Hepatocyte (in vitro differentiated cells): ENCODE results near the gene PGGHG. TPM values are rescaled to one million over a fixed set of nuclear protein-coding genes. Genes with fewer than 3 reads are reported as not detected.
"Not testable (repeated sequence)": the region's sequence is repeated elsewhere in the genome, so short reads cannot be mapped to it uniquely, and the experiment has no call there.

Experiments used
- DNase-seq: peaks from one replicate; pipeline ENCODE4 v3.0.0-alpha.2; 2016; ENCODE audit warnings: low spot score
- H2AFZ ChIP-seq: fragments of 200-600 bp; sonication (generic); 2 replicates; pipeline ENCODE4 v1.6.0; 2016; ENCODE audit warnings: antibody characterized with exemption, mild to moderate bottlenecking
- H3K27ac ChIP-seq: fragments of 200-600 bp; sonication (generic); 2 replicates; pipeline ENCODE4 v1.5.1; 2016; ENCODE audit warnings: mild to moderate bottlenecking
- H3K27me3 ChIP-seq: fragments of 200-600 bp; sonication (generic); 2 replicates; pipeline ENCODE4 v1.6.1; 2016
- H3K36me3 ChIP-seq: fragments of 200-600 bp; sonication (generic); replicated peaks from 2 replicates; pipeline ENCODE4 v1.5.1; 2016; ENCODE audit warnings: low read depth; ENCODE audit not compliant: insufficient read depth
- H3K4me1 ChIP-seq: fragments of 200-600 bp; sonication (generic); 2 replicates; pipeline ENCODE4 v1.5.1; 2016; ENCODE audit warnings: mild to moderate bottlenecking, moderate library complexity; ENCODE audit not compliant: insufficient read depth
- H3K4me2 ChIP-seq: fragments of 200-600 bp; sonication (generic); 2 replicates; pipeline ENCODE4 v1.6.0; 2016
- H3K4me3 ChIP-seq: fragments of 200-600 bp; sonication (generic); 2 replicates; pipeline ENCODE4 v1.5.1; 2016; ENCODE audit warnings: mild to moderate bottlenecking
- H3K79me2 ChIP-seq: fragments of 200-600 bp; sonication (generic); 2 replicates; pipeline ENCODE4 v1.6.0; 2017; ENCODE audit warnings: mild to moderate bottlenecking
- H3K9me2 ChIP-seq: fragments of 200-600 bp; sonication (generic); replicated peaks from 2 replicates; pipeline ENCODE4 v1.6.0; 2017; ENCODE audit warnings: mild to moderate bottlenecking; ENCODE audit not compliant: insufficient read depth
- H3K9me3 ChIP-seq: fragments of 200-600 bp; sonication (generic); 2 replicates; pipeline ENCODE4 v1.5.1; 2016; ENCODE audit warnings: low read depth, mild to moderate bottlenecking
- H4K20me1 ChIP-seq: fragments of 200-600 bp; sonication (generic); 2 replicates; pipeline ENCODE4 v1.6.0; 2016; ENCODE audit warnings: mild to moderate bottlenecking; ENCODE audit not compliant: insufficient read depth, poor library complexity, severe bottlenecking
- EZH2 ChIP-seq: fragments of 200-600 bp; sonication (generic); IDR thresholded peaks from 2 replicates; pipeline ENCODE4 v1.6.1; 2016; ENCODE audit warnings: antibody characterized with exemption, mild to moderate bottlenecking, borderline replicate concordance
- EZH2phosphoT487 ChIP-seq: fragments of 200-600 bp; sonication (generic); IDR thresholded peaks from one replicate; pipeline ENCODE4 v1.6.1; 2018; ENCODE audit warnings: antibody characterized with exemption, mild to moderate bottlenecking, low read depth, moderate library complexity; ENCODE audit not compliant: unreplicated experiment, severe bottlenecking
- WGBS: methylation state at CpG from one replicate; pipeline ENCODE4 v1.1.6; 2016; ENCODE audit warnings: low lambda C conversion rate; ENCODE audit errors: missing lambda C conversion rate; 5-methylcytosine and 5-hydroxymethylcytosine counted together
- polyA plus RNA-seq: library from polyadenylated mRNA; unstranded; fragments of >200 nt; fragmentation: Nextera tagmentation; extraction: Ambion mirVana; gene quantifications from 2 replicates; pipeline ENCODE4 v1.2.1, GENCODE V29; 2016
- total RNA-seq: library from RNA; depleted of rRNA; stranded (reverse); fragments of >200 nt; gene quantifications from 2 replicates; pipeline ENCODE4 v1.2.3, GENCODE V29; 2014
- TF ChIP-seq, protein P1 (sequence below): fragments of 200-600 bp; sonication (generic); IDR thresholded peaks from 2 replicates; pipeline ENCODE4 v1.5.1; 2016; ENCODE audit warnings: antibody characterized with exemption, mild to moderate bottlenecking; ENCODE audit not compliant: poor library complexity

The PGGHG gene
- total and polyA plus RNA-seq, 2 experiments from 2014 or later: 19.2 to 27.9 TPM

- H3K27me3 ChIP-seq: peaks cover 9% of the 10 kb centered on the region
- H3K9me3 ChIP-seq: no peaks in the 10 kb centered on the region
- peak overlapping the region; percentile 89 for H3K27ac ChIP-seq
- no peaks in the 10 kb centered on the region for H3K36me3 ChIP-seq
- peak overlapping the region; percentile 84 for H3K4me2 ChIP-seq
- no peaks in the 10 kb centered on the region for H3K9me2 ChIP-seq
- peaks cover 53% of the 10 kb centered on the region for H3K4me1 ChIP-seq
- WGBS: 62% methylated on average over 12 of the region's 14 CpGs
- H3K4me3 ChIP-seq: no peak overlapping the region
- H3K79me2 ChIP-seq: peaks cover 32% of the 10 kb centered on the region
- TF ChIP-seq EZH2 (no peak), EZH2phosphoT487 (no peak)
- TF ChIP-seq, protein P1, sequence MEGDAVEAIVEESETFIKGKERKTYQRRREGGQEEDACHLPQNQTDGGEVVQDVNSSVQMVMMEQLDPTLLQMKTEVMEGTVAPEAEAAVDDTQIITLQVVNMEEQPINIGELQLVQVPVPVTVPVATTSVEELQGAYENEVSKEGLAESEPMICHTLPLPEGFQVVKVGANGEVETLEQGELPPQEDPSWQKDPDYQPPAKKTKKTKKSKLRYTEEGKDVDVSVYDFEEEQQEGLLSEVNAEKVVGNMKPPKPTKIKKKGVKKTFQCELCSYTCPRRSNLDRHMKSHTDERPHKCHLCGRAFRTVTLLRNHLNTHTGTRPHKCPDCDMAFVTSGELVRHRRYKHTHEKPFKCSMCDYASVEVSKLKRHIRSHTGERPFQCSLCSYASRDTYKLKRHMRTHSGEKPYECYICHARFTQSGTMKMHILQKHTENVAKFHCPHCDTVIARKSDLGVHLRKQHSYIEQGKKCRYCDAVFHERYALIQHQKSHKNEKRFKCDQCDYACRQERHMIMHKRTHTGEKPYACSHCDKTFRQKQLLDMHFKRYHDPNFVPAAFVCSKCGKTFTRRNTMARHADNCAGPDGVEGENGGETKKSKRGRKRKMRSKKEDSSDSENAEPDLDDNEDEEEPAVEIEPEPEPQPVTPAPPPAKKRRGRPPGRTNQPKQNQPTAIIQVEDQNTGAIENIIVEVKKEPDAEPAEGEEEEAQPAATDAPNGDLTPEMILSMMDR: no peak
- no peak overlapping the region for H2AFZ ChIP-seq
- no peak for DNase-seq
- H4K20me1 ChIP-seq: no peaks in the 10 kb centered on the region
Observed at GRCh38 chr11:312092-312816, 23.3 kb downstream of the PGGHG start.

GRCh38 chr11:313304-313786, 24.4 kb downstream of the PGGHG start:
- no peak for TF ChIP-seq EZH2phosphoT487
- TF ChIP-seq, protein P1: no peak
- no peak for TF ChIP-seq EZH2
- WGBS: 51% methylated on average over 8 of the region's 8 CpGs
- H3K9me2 ChIP-seq: no peaks in the 10 kb centered on the region
- no peak overlapping the region for H2AFZ ChIP-seq
- H4K20me1 ChIP-seq: no peaks in the 10 kb centered on the region
- H3K4me3 ChIP-seq: no peak overlapping the region
- H3K9me3 ChIP-seq: no peaks in the 10 kb centered on the region
- H3K27me3 ChIP-seq: peaks cover 14% of the 10 kb centered on the region
- DNase-seq: no peak
- peak overlapping the region; percentile 84 for H3K4me2 ChIP-seq
- H3K79me2 ChIP-seq: peaks cover 35% of the 10 kb centered on the region
- H3K27ac ChIP-seq: peak overlapping the region; percentile 89
- peaks cover 53% of the 10 kb centered on the region for H3K4me1 ChIP-seq
- H3K36me3 ChIP-seq: no peaks in the 10 kb centered on the region

DNA sequence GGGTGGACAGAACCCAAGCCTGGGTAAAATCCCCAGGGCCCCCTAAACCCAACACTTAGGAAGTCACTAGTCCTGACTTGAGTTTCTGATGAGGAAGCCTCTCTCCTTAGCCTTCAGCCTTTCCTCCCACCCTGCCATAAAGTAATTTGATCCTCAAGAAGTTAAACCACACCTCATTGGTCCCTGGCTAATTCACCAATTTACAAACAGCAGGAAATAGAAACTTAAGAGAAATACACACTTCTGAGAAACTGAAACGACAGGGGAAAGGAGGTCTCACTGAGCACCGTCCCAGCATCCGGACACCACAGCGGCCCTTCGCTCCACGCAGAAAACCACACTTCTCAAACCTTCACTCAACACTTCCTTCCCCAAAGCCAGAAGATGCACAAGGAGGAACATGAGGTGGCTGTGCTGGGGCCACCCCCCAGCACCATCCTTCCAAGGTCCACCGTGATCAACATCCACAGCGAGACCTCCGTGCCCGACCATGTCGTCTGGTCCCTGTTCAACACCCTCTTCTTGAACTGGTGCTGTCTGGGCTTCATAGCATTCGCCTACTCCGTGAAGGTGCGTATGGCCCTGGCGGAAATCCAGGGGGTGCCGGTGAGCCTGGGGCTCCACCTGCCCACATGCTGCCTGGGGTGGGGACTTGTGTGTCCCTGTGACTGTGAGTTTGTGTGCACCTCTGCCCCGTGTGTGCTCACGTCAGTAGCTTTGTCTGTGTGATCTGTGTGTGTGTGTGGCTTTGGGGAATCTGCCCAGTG, 25.0 kb downstream of the PGGHG start, which contains the start of gene IFITM1:
Gene IFITM1 (plus strand): TSS at position 254 of the 767 bp plus-strand sequence. CDS start 131 bp downstream, at position 385.
- Histone ChIP-seq H3K4me3 (peak within 1 kb of the TSS; percentile 47), H3K36me3 (no peaks in the 10 kb centered on the region), H3K27me3 (peaks cover 14% of the 10 kb centered on the region), H2AFZ (no peak within 1 kb of the TSS), H3K4me1 (peaks cover 53% of the 10 kb centered on the region), H4K20me1 (no peaks in the 10 kb centered on the region), H3K9me2 (no peaks in the 10 kb centered on the region), H3K27ac (peak within 1 kb of the TSS; percentile 89), H3K9me3 (no peaks in the 10 kb centered on the region), H3K79me2 (peaks cover 34% of the 10 kb centered on the region), H3K4me2 (peak within 1 kb of the TSS; percentile 84)
- TF ChIP-seq, protein P1: no peak
- no peak for TF ChIP-seq EZH2phosphoT487
- TF ChIP-seq EZH2: no peak
- DNase-seq: peak; percentile 62
- 13% methylated on average over 18 of the region's 18 CpGs for WGBS

- H3K4me3 ChIP-seq, H4K20me1 ChIP-seq, DNase-seq, H2AFZ ChIP-seq, H3K9me2 ChIP-seq, H3K36me3 ChIP-seq, H3K9me3 ChIP-seq: not testable (repeated sequence)
- peaks cover 14% of the 10 kb centered on the region for H3K27me3 ChIP-seq
- peak overlapping the region; percentile 89 for H3K27ac ChIP-seq
- H3K4me2 ChIP-seq: peak overlapping the region; percentile 84
- peaks cover 47% of the 10 kb centered on the region for H3K4me1 ChIP-seq
- WGBS: 17% methylated on average over 4 of the region's 6 CpGs
- H3K79me2 ChIP-seq: peaks cover 30% of the 10 kb centered on the region
Observed at GRCh38 chr11:314554-314875, 25.6 kb downstream of the PGGHG start.
